ENCODE measurements around the gene COLGALT1. TPM values are rescaled to one million over a fixed set of nuclear protein-coding genes. Genes with fewer than 3 reads are reported as not detected.
"Not testable (repeated sequence)": the region's sequence is repeated elsewhere in the genome, so short reads cannot be mapped to it uniquely, and the experiment has no call there.

The COLGALT1 gene
- total and polyA plus RNA-seq, 7 donors, result 7.8 to 62.3 (median 53.0) TPM

- no peak for DNase-seq
- Histone ChIP-seq H3K9me3 (no peaks in the 10 kb centered on the region), H3K36me3 (no peaks in the 10 kb centered on the region), H3K27me3 (no peaks in the 10 kb centered on the region), H3K27ac (no peak overlapping the region), H3K4me3 (no peak overlapping the region), H3K4me1 (peaks cover 0 to 7% (median 4%) of the 10 kb centered on the region in 4 donors)
- TF ChIP-seq CTCF (IDR thresholded peaks at IDR 0.05) (no peak), EP300 (IDR thresholded peaks at IDR 0.05) (no peak), POLR2A (IDR thresholded peaks at IDR 0.05) (no peak), POLR2AphosphoS5 (IDR thresholded peaks at IDR 0.05) (no peak)
- 84 to 94% methylated on average over 4 of the region's 4 CpGs for WGBS, 2 donors
- intact Hi-C loops (cut with DNase I), result no loop called here
Observed at GRCh38 chr19:17544418-17544817, 11.0 kb upstream of the COLGALT1 start.

- no peaks in the 10 kb centered on the region for H3K4me1 ChIP-seq
- H3K36me3 ChIP-seq, result no peaks in the 10 kb centered on the region
- intact Hi-C loops (cut with DNase I), result no loop called here
- no peak overlapping the region for H3K4me3 ChIP-seq
- H3K27ac ChIP-seq, result no peak overlapping the region
- no peak for DNase-seq
- 79 to 87% methylated on average over 6 of the region's 6 CpGs for WGBS, 2 donors
- H3K27me3 ChIP-seq, result no peaks in the 10 kb centered on the region
- no peaks in the 10 kb centered on the region for H3K9me3 ChIP-seq
- TF ChIP-seq EP300 (IDR thresholded peaks at IDR 0.05), result no peak
- no peak for TF ChIP-seq POLR2A (IDR thresholded peaks at IDR 0.05)
- no peak for TF ChIP-seq POLR2AphosphoS5 (IDR thresholded peaks at IDR 0.05)
- no peak for TF ChIP-seq CTCF (IDR thresholded peaks at IDR 0.05)
Observed at GRCh38 chr19:17548145-17548544, 7.3 kb upstream of the COLGALT1 start.

- H3K9me3 ChIP-seq, result no peaks in the 10 kb centered on the region
- H3K27me3 ChIP-seq, result no peaks in the 10 kb centered on the region
- 61 to 82% methylated on average over 5 of the region's 5 CpGs for WGBS, 2 donors
- DNase-seq, result no peak
- no peak overlapping the region for H3K4me3 ChIP-seq
- intact Hi-C loops (cut with DNase I), result no loop called here
- no peak overlapping the region for H3K27ac ChIP-seq
- no peaks in the 10 kb centered on the region for H3K36me3 ChIP-seq
- TF ChIP-seq POLR2AphosphoS5 (IDR thresholded peaks at IDR 0.05) (no peak), POLR2A (IDR thresholded peaks at IDR 0.05) (no peak), EP300 (IDR thresholded peaks at IDR 0.05) (no peak), CTCF (IDR thresholded peaks at IDR 0.05) (no peak)
- no peaks in the 10 kb centered on the region for H3K4me1 ChIP-seq
Observed at GRCh38 chr19:17549085-17549740, 6.2 kb upstream of the COLGALT1 start.

GRCh38 chr19:17550076-17550667 is 5.3 kb upstream of the COLGALT1 start:
- Histone ChIP-seq H3K36me3 (no peaks in the 10 kb centered on the region), H3K27me3 (no peaks in the 10 kb centered on the region), H3K9me3 (no peaks in the 10 kb centered on the region), H3K4me1 (peaks cover 0 to 4% (median 4%) of the 10 kb centered on the region in 4 donors), H3K4me3 (no peak overlapping the region), H3K27ac (no peak overlapping the region)
- TF ChIP-seq CTCF (IDR thresholded peaks at IDR 0.05) (no peak), EP300 (IDR thresholded peaks at IDR 0.05) (no peak)
- DNase-seq, result no peak
- intact Hi-C loops (cut with DNase I), result no loop called here
- 92 to 93% methylated on average over 4 of the region's 4 CpGs for WGBS, 2 donors

- H3K4me3 ChIP-seq; H3K9me3 ChIP-seq; intact Hi-C loops (cut with DNase I); H3K27me3 ChIP-seq; DNase-seq; H3K36me3 ChIP-seq; H3K27ac ChIP-seq: not testable (repeated sequence)
- 92 to 96% methylated on average over 4 of the region's 4 CpGs for WGBS, 2 donors
- peaks cover 0 to 24% (median 16%) of the 10 kb centered on the region in 4 donors for H3K4me1 ChIP-seq
Observed at GRCh38 chr19:17552735-17553134, 2.7 kb upstream of the COLGALT1 start.
